Osteoblast (primary cell): Measurements from ENCODE around the gene MMP24. TPM values are rescaled to one million over a fixed set of nuclear protein-coding genes. Genes with fewer than 3 reads are reported as not detected.
A peak's percentile ranks its signal among the peaks of the same experiment; 100 is the strongest.

Experiments
- DNase-seq: peaks from one replicate; pipeline ENCODE4 v3.0.0; 2011; ENCODE audit warnings: low spot score, mixed read lengths; ENCODE audit not compliant: insufficient read length; ENCODE audit errors: missing footprints
- H2AFZ ChIP-seq: 2 replicates; pipeline ENCODE4 v1.6.0; 2011; ENCODE audit warnings: mild to moderate bottlenecking, low read length
- H3K27ac ChIP-seq: 2 replicates; pipeline ENCODE4 v1.5.1; 2011; ENCODE audit warnings: mild to moderate bottlenecking, low read depth, low read length, moderate library complexity
- H3K27me3 ChIP-seq: 2 replicates; pipeline ENCODE4 v1.6.0; 2012; ENCODE audit warnings: mild to moderate bottlenecking, control low read depth, inconsistent platforms, low read length, moderate library complexity; ENCODE audit not compliant: insufficient read depth
- H3K36me3 ChIP-seq: 2 replicates; pipeline ENCODE4 v1.5.1; 2011; ENCODE audit warnings: mild to moderate bottlenecking, low read length, control low read depth, moderate library complexity; ENCODE audit not compliant: insufficient read depth
- H3K4me1 ChIP-seq: 2 replicates; pipeline ENCODE4 v1.5.1; 2011; ENCODE audit warnings: mild to moderate bottlenecking, low read length, control low read depth, moderate library complexity; ENCODE audit not compliant: insufficient read depth
- H3K4me2 ChIP-seq: 2 replicates; pipeline ENCODE4 v1.6.0; 2011; ENCODE audit warnings: mild to moderate bottlenecking, low read length; ENCODE audit not compliant: insufficient read depth
- H3K4me3 ChIP-seq: fragments of 200-600 bp; sonication (generic); 3 replicates; pipeline ENCODE4 v1.5.1; 2012; ENCODE audit warnings: mild to moderate bottlenecking, low read length, inconsistent platforms; ENCODE audit not compliant: insufficient read depth
- H3K79me2 ChIP-seq: 2 replicates; pipeline ENCODE4 v1.6.0; 2012; ENCODE audit warnings: mild to moderate bottlenecking, low read length, control low read depth, inconsistent platforms; ENCODE audit not compliant: insufficient read depth
- H3K9me3 ChIP-seq: 2 replicates; pipeline ENCODE4 v1.5.1; 2011; ENCODE audit warnings: low read depth, low read length, control low read depth
- H4K20me1 ChIP-seq: 2 replicates; pipeline ENCODE4 v1.6.0; 2012; ENCODE audit warnings: mild to moderate bottlenecking, low read length, control low read depth; ENCODE audit not compliant: insufficient read depth
- CTCF ChIP-seq: IDR thresholded peaks from 2 replicates; pipeline ENCODE4 v1.5.1; 2011; ENCODE audit warnings: mild to moderate bottlenecking, low read depth, low read length, moderate library complexity; ENCODE audit errors: extremely low read depth
- total RNA-seq: library from RNA; depleted of rRNA; stranded (reverse); fragments of >200 nt; gene quantifications from 2 replicates; pipeline ENCODE4 v1.2.3, GENCODE V29; 2012

Gene MMP24
- total RNA-seq, 1 donor: 1.1 TPM

- Histone ChIP-seq H3K79me2 (peaks cover 57% of the 10 kb centered on the region), H3K4me2 (peak overlapping the region; percentile 87), H4K20me1 (peaks cover 13% of the 10 kb centered on the region), H3K27ac (peak overlapping the region; percentile 70), H3K4me3 (peak overlapping the region; percentile 85), H3K36me3 (peaks cover 38% of the 10 kb centered on the region), H3K27me3 (no peaks in the 10 kb centered on the region), H3K4me1 (peaks cover 18% of the 10 kb centered on the region), H2AFZ (peak overlapping the region; percentile 92), H3K9me3 (no peaks in the 10 kb centered on the region)
- peak; percentile 69 for DNase-seq
- no peak for TF ChIP-seq CTCF
Measured at GRCh38 chr20:35283441-35284266, 57.2 kb downstream of the MMP24 start.

- peak within 1 kb of the TSS; percentile 92 for H2AFZ ChIP-seq
- peaks cover 30% of the 10 kb centered on the region for H3K36me3 ChIP-seq
- H3K9me3 ChIP-seq: no peaks in the 10 kb centered on the region
- H3K27ac ChIP-seq: peak within 1 kb of the TSS; percentile 70
- no peaks in the 10 kb centered on the region for H3K27me3 ChIP-seq
- TF ChIP-seq CTCF: no peak
- H3K4me2 ChIP-seq: peak within 1 kb of the TSS; percentile 87
- H3K4me1 ChIP-seq: peaks cover 18% of the 10 kb centered on the region
- H3K79me2 ChIP-seq: peaks cover 57% of the 10 kb centered on the region
- peaks cover 13% of the 10 kb centered on the region for H4K20me1 ChIP-seq
- DNase-seq: peak; percentile 99
- H3K4me3 ChIP-seq: peak within 1 kb of the TSS; percentile 85
Measured at GRCh38 chr20:35284267-35284991, 57.9 kb downstream of the MMP24 start, which contains the start of gene EIF6. Gene EIF6, minus strand, starts transcription at chr20:35284772. Its CDS starts 285 bp downstream, at chr20:35284487.

- Histone ChIP-seq H2AFZ (peak overlapping the region; percentile 92), H3K4me1 (peaks cover 18% of the 10 kb centered on the region), H3K36me3 (peaks cover 22% of the 10 kb centered on the region), H3K27ac (peak overlapping the region; percentile 70), H4K20me1 (peaks cover 13% of the 10 kb centered on the region), H3K4me2 (peak overlapping the region; percentile 87), H3K79me2 (peaks cover 50% of the 10 kb centered on the region), H3K27me3 (no peaks in the 10 kb centered on the region), H3K9me3 (no peaks in the 10 kb centered on the region), H3K4me3 (peak overlapping the region; percentile 85)
- no peak for TF ChIP-seq CTCF
- peak; percentile 79 for DNase-seq
Measured at GRCh38 chr20:35284992-35285805, 58.7 kb downstream of the MMP24 start.
